CD4-positive, alpha-beta T cell treated with Interleukin-15 for 4 hours (primary cell): ENCODE results near the gene SLC35E1.

Experiments
- DNase-seq: peaks from one replicate; pipeline ENCODE4 v3.0.0-alpha.2; 2020; ENCODE audit warnings: low spot score

Gene SLC35E1

DNA sequence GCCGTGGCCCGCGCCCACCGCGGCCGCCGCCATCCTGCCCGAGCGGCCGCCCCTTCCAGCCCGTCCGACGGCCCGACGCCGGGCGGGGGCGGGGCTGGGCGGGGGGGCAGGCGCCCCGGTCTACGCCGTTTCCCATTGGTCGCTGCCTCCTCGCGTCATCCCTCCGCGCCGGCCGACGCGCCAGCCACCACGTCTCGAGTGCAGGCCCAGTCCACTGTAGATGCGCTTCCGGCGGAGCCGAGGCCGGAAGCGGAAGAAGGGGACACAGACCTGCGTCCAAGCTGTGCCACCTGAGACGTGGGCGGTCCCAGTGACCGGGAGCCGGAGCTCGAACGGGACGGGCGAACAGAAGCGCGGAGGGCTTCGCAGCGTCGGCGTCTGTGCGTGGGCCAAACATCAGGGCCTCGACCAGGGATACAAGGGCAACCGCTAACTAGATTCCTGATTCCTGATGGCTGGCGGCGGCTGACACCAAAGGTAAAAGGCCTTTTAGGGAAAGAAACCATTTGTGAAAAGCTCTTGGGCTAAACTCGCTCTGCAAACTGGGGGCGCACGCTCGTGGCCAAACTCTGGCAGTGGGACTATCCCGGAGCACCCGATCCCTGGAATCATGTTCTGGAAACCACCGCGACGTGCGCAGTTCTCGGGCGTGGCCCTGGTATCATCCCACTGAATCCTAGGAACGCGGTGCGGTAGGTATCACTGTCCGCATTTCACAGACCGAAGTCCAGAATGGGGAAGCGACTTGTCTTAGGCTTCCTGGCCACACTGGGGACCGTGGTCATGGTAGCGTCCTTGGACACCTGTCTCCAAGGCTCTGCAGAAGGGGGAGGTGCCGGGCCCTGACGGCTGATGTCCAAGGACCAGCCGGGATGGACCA lies at the start of gene SLC35E1:
SLC35E1 (minus strand) TSS at position 84 of the 880 bp plus-strand sequence; CDS start at position 33, 51 bp downstream.
- DNase-seq = peak; percentile 91

DNA sequence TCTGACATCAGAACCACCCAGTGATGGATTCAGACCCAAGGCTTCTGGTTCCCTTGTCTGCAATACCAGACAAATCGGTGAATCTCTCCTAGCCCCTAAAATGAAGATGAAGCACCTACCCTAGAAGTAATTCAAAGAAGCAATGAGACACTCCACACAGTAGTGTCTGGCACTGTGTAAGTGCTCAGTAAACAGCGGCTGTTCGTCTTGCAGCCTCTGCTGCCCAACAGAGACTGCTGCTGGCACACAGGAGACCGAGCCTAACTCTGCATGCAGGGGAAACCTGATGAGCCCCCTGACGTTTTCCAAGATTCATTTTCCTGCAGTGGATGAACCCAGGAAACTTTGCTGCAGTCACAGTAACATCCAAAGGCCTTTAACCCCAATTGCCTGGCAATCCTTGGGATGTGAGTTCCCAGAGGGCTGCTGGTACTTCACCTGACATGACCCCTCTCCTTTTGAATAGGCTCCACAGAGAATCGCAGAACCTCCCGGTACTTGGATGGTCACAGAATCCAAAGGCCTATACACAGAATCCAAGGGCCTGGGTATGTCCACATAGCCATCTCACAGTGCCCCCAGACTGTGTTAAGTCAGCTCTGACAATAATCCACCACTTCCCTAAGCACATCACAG lies 49.1 kb upstream of the SLC35E1 start:
- no peak for DNase-seq

DNA sequence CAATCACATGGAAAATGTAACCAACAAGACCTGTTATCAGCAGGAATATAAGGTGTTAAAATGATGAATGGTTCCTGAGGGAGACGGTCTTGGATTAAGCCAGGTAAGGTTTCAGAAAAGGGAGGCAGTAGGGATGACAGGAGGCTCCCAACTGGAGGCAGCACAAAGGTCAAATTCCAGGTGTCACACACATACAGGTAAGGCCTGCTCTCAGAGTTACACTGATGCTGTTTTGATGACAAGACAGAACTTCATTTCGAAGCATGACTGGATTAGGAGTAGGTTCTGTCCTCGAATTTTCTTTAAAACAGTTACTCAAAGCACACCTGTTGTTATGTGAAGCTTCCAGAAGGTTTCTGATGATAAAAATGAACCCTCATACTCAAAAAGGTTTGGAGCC lies 48.4 kb upstream of the SLC35E1 start:
- no peak for DNase-seq

DNA sequence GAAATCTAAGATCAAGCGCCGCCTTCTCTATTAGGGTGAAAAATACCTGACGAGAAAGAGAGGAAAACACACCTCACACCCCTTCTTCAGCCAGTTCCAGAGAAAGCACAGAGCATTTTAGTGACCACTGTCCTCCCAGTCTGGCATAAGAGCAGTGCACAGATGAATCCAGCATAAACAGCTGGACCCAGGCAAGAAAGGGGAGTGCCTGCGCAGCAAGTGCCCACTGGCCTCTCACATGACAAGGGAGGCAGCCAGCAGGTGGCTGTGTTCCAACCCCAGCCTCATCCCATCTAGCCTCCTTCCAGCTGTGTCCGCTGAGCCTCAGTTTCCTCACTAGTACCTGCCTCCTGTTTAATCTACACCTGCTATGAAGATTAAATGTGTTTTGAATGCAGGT lies 47.8 kb upstream of the SLC35E1 start:
- DNase-seq = no peak

DNA sequence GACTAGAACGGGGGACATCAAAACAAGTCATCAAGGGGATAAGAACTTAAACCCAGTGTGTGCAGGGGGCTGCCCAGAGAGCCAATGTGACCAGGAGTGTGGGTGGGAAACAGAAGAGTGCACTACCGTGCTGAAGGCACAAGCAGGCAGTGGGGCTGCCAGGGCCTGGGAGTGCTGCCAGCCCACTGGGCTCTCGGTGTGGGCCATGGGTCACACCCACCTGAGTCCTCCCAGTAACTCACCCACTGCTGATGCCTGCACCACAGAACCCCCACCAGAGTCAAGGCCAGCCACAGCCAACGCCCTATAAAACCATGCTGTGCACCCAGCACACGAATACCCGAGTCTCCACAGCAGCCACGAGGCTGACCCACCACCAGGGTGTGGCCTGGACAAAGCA lies 47.2 kb upstream of the SLC35E1 start:
- DNase-seq = no peak

DNA sequence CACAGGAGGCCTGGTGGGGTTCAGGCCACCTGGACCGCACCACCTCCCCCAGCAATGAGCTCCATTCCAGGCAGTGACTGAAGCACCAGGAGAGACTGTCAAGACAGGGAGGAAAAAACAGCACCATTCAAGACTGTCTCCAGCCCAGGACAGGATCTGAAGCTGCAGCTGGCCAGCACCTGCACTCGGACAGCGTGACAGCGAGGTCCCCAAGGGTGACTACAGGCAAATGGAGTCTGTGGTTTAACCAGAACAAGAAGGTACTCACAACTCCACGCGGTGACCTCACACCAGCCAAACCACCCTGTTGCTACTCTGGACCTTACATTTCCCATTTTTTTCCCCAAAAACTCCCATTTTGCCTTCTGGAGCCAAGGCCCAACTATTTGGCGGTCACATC lies 46.0 kb upstream of the SLC35E1 start:
- no peak for DNase-seq

DNA sequence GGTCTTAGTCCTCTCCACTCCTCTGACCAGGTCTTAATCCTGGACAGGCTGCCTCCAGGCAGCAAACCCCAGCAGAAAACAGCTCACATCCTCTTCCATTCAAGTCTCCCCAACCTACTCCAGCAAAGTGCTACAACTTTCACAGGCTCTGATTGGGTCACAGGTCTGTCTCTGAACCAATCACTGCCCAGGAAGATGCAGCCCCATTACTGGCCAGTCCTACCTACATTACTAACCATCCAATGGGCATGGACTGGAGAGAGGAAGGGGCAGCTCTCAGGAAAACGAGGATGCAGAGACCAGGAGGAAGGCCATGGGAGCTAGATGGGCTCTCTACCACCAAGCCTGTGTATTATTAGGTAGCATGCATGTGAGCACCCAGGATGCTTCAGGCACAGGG lies 43.6 kb upstream of the SLC35E1 start:
- no peak for DNase-seq

DNA sequence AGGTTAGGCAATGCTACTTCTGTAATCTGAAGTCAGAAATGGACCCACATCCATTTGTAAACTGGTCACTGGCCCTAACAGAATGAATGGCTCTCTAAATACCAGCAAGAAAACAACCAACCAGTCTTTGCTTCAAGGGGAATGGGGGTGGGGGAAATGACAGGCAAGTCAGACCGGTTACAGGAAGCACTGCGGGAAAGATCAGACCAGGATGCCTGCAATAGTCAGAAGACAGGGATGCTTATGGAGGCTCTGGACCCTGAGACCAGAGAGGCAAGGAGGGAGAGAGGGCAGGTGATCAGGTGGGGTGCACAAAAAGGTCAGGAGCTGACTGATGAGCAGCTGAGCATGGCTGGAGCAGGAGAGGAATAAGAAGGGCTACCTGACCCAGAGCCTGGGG lies 42.7 kb upstream of the SLC35E1 start:
- no peak for DNase-seq

DNA sequence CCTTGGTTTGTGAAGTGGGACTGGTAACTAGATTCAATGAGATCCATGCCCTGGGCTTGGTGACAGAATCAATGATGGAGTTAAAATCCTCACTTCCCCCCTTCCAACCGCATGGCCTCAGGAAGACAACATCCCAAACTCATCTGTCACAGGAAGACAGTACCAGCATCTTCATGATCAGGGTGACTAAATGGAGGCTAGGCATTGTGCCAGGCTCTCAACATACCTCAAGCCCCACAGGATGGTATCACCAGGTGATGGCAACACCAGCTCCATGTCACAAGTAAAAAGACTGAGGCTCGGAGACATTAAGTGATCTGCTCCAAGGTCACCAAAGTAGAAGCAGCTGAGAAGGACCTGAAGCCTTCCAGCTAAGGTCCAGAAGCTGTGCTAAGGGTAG lies 41.6 kb upstream of the SLC35E1 start:
- DNase-seq = no peak

DNA sequence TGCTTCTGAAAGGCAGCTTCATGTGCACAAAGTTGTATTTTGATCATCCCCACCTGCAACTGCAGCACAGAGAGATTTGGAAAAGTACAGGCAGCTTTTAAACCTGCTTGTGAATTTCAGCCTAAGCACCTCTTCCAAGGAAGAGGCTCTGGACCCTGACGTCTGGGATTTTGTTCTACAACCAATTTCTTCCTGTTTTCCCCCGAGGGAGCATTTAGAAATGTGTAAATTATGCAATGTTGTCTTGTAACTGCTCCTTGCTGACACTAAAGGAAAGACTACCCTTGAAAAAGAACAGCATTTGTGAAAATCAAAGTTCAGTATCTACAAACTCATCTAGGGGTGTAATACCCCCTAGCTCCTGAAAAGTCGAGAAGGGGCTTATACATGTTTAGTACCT lies 40.4 kb upstream of the SLC35E1 start:
- no peak for DNase-seq

DNA sequence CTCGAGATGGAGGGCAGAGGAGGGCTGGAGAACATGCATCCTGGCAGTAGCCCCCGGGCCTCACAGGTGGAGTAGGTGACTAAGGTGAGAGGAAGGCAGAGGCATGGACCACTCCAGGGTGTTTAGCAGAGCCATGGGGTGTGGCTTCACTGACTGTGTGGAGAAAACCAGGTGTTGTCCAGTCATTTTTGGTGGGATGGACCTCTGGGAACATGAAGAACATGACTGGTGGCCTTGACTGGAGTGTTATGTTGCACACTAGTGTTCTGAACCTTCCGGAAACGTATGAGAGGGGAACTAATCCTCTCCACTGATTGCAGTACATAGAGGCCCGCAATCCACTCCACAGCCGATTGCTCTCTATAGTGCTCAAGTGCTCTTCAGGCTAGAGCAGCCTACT lies 38.9 kb upstream of the SLC35E1 start:
- DNase-seq = no peak

DNA sequence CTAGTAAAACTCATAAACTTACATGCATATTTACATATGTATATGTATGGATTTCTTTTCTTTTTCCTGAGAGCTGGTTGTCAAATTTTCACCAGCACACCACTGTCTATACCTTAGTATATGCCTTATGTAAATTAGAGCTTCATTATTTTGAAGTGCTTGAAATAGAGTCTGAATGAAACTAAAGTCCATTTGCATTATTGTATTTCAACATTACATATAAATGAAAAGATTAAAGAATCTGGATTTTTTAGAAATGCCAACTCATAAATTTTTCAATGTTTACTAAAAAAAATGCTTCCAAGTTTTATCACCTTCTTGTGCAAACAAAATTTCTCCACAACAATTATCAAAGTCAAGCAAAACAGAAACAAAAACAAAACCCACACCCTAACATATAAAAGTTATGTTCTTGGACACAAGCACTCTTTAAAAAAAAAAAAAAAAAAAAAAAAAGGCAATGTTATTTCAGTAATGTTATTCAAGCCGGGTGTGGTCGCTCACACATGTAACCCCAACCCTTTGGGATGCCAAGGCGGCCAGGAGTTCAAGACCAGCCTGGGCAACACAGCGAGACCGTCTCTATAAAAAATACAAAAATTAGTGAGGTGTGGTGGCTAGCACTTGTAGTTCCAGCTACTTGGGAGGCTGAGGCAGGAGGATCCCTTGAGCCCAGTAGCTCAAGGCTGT lies 37.4 kb upstream of the SLC35E1 start:
- DNase-seq = no peak

DNA sequence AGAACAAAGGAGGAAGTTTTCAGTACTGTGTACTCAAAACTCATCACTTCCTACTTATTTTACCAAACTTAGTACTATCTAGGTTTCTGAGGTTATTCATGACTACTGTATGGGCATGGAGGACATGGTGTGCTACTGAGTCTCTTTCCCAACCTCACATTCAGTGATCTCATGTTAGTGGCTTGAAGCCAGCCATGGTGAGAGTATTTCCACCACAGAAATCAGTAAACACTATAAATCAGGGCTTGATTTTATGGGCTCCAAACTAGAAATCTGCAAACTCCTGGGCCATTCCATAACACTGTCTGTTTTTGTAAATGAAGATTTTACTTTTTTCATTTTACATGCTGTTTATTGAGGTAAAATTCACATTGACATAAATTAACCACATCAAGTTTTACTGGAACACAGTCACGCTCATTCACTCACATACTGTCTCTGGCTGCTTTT lies 36.1 kb upstream of the SLC35E1 start:
- DNase-seq = no peak

DNA sequence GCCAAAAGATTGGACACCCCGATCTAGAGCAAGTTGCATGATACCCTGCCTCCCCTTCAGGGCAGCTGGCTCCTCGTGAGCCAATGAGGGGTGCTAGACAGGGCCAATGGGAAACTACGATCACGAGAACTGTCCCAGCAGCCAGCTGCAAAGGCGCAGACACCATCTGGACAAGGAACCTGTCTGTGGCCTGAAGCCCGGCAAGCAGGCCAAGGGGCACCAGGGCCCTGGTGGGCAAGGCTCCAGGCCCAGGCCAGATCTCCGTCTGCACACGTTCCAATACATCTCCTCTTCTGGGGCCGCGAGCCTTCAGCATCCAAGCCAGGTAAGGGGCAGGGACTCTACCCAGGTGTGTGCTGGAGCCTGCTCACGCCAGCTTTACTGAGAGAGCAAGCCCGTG lies 35.6 kb upstream of the SLC35E1 start:
- DNase-seq = no peak

DNA sequence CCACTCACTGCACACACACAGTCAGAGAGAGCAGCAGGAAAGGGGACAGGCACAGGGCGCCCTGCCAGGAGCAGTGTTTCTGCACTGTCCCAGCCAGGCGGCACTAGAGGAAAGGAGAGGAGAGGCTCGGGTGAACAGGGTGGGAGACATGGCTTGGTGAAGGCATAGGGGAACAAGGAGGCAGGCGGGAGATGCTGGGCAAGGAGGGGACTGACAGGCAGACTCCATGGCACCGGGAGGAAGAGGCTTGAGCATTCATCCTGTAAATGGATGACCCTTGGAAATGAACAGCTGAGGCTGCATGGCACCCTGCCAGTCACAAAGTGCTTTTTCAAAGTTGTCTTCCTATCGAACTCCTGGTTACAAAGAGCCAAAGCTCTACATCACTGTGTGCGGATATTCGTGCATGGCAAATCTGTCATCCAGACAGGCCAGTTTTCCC lies 33.4 kb upstream of the SLC35E1 start:
- no peak for DNase-seq

DNA sequence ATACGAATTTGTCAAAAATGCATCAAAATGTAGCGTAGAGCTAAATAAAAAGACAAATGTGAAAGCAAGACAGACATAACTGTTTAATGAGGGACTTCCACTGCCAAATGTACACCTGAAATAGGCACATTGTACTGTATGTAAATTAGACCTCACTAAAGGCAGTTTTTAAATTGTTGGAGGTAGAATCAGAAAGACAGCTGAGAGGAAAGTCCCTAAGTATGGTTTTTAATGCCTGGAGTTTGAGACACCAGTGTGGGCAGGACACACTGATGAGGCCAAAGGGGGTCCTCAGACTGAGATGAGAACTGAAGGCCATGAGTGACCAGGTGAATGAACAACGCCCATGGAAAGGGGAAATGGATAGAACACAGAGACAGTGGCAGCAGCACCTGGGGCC lies 32.9 kb upstream of the SLC35E1 start:
- no peak for DNase-seq

DNA sequence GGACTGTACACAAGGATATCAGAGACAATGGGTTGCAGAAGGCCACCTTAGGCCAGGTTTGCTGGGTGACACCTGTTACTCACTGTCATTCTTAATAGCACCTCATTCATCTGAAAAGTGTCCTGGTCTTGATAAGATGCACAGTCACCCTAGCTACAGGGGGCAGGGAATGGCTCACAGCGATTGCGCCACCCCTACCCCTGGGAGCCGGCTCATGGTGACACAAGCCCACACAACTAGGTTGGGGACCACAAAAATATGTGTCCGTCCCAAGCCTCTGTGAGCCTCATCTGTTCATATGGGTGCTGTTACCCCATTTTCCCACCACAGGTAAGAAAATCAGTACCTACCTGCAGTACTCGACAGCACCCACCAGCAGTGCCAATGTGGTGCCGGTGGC lies 32.4 kb upstream of the SLC35E1 start:
- no peak for DNase-seq

DNA sequence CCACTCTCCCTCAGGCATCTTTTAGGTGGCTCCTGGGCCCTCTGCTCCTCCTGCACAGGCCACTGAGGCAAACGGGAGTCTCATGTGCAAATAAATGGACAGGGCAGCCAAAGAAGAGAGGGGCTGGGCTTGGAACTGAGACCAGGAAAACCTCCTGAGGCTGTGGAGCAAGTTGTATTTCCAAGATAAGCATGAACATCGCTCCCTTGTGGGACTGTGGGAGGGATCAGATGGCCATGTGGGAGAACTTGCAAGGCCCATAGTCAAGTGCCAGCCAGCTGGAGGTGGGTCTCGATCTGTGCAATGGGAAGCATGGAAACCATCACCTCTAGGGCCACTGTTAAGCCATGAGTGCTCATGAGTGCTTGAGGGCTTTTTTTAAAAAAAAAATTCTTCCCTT lies 30.9 kb upstream of the SLC35E1 start:
- no peak for DNase-seq

DNA sequence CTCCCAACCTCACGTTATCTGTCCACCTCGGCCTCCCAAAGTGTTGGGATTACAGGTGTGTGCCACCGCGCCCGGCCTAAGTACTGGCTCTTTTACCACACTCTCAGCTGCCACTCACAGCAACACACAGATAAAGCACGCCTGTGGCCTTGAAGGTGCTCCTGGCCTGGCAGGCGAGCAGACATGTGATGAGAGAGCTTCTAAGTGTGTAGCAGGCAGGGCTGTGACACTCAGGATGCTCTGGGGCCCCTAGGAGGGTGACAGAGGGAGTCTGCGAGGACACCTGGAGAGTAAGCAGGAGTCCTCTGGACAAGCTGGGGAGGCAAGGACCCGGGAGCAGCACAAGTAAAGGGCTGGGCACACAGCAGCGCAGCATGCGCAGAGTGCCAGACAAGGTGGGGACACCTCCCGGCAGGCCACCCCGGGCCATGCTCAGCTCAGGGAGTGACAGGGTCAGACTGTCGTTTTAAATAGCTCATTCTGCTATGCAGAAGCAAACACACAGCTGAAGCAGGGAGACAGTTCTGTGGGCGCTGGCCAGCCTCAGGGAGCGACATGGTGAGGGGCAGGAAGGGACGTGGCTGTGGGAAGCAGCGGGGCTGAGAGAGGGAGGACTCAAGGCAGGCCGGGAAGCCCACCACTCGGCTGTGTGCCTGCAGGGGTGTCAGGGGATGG lies 29.3 kb upstream of the SLC35E1 start:
- DNase-seq = no peak

DNA sequence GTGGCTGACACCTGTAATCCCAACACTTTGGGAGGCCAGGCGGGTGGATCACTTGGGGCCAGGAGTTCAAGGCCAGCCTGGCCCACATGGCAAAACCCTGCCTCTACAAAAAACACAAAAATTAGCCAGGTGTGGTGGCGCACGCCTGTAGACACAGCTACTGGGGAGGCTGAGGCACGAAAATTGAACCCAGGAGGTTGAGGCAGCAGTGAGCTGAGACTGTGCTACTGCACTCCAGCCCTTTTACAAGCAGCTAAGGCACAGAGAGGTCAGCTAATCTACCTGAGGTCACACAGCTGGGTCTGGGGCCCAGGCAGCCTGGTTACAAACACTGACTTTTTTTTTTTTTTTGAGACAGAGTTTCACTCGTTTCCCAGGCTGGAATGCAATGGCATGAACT lies 28.6 kb upstream of the SLC35E1 start:
- no peak for DNase-seq

DNA sequence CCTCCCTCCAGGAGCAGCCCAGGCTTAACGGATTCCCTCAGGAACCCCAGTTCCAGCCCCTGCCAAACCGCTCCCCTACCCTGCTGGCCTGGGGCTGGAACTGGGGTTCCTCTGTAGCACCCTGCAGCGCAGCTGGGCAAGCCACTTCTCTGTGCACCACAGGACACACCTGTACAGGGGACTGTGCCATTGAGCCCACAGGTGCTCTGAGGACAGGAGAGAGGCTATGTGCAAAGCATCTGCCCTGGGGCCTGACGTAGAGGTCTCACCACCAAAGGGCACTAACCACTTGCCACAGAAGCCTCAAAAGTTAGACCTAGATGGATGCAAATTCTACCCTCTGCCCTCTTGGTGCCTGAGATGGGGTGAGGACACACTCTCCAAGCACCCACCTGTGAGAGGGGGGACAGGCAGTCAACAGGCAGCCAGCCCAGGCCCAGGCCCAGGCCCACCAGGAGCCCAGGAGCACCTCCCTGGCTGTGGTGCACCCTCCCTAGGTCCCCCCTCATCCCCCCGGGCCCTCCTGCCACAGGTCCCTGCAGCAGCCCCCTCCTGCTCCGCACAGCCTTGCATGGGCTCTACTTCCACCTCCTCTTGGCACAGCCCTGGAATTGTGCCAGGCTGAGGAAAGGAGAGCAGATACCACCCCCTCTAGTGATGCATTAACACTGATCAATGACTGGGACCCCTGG lies 27.6 kb upstream of the SLC35E1 start:
- no peak for DNase-seq

DNA sequence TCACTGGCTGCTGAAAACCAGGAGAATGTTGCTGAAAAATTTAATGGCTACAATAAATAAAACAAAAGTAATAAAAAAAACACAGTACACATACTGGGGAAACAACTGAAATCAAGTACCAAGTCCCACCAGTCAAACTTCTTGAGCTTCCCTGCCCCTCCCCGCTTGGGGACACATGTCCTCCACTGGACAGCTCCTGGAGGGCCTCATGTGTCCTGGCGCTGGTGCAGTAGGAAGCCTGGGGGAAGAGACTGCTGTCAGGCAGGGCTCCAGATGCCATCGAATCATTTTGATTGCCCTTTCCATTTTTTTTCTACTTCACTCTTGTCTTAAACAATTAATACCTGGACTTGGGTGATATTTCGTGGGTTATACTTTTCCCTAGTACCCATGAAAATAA lies 26.6 kb upstream of the SLC35E1 start:
- no peak for DNase-seq
